ENCODE data around the gene NDST1. TPM values are rescaled to one million over a fixed set of nuclear protein-coding genes. Genes with fewer than 3 reads are reported as not detected.

Gene NDST1
- total and polyA plus RNA-seq, 12 donors, result 14.8 to 86.1 (median 58.5) TPM

DNA sequence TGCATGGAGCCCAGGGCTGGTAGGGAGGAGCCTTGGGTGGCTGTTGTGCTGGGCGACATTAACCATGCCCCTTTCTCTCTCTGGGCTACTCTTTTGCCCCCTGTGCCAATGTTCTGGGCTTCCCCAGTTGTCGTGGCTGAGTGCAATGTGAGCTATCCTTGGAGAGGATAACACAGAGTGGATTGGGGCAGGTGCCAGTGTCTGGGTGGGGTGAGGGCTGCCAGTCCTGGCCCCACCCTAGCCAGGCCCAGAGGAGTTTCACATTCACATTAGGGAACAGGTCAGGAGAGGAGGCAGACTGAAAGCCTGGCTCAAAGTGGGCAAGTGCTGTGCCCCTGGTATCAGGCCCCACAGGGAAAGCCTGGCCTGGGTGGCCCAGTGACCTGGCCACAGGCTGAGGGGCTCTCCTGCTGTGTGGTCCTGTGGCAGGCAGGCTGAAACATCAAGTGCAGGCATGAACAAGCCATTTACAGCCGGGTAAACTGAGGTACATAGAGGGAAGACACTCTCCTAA lies 7.5 kb upstream of the NDST1 start:
- intact Hi-C loops (cut with DNase I), result loop anchor here in 1 of 10 donors (5.0 kb wide), 1 partner anchor 33 kb away; no protein-coding TSS in a partner anchor
- DNase-seq (peak; percentile 73 to 76), ATAC-seq (peak; percentile 26 to 77 (median 60))
- Histone ChIP-seq H3K36me3 (peaks cover 0 to 29% (median 0%) of the 10 kb centered on the region in 9 donors), H3K9me3 (no peaks in the 10 kb centered on the region), H3K27ac (peak overlapping the region in 9 of 10 donors; percentile 78 to 93 (median 85)), H3K27me3 (no peaks in the 10 kb centered on the region), H3K4me1 (peaks cover 61 to 99% (median 95%) of the 10 kb centered on the region in 9 donors), H3K4me3 (no peak overlapping the region)
- TF ChIP-seq, protein P1, sequence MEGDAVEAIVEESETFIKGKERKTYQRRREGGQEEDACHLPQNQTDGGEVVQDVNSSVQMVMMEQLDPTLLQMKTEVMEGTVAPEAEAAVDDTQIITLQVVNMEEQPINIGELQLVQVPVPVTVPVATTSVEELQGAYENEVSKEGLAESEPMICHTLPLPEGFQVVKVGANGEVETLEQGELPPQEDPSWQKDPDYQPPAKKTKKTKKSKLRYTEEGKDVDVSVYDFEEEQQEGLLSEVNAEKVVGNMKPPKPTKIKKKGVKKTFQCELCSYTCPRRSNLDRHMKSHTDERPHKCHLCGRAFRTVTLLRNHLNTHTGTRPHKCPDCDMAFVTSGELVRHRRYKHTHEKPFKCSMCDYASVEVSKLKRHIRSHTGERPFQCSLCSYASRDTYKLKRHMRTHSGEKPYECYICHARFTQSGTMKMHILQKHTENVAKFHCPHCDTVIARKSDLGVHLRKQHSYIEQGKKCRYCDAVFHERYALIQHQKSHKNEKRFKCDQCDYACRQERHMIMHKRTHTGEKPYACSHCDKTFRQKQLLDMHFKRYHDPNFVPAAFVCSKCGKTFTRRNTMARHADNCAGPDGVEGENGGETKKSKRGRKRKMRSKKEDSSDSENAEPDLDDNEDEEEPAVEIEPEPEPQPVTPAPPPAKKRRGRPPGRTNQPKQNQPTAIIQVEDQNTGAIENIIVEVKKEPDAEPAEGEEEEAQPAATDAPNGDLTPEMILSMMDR (IDR thresholded peaks at IDR 0.05), result no peak
- 50 to 52% methylated on average over 3 of the region's 3 CpGs for WGBS, 2 donors

DNA sequence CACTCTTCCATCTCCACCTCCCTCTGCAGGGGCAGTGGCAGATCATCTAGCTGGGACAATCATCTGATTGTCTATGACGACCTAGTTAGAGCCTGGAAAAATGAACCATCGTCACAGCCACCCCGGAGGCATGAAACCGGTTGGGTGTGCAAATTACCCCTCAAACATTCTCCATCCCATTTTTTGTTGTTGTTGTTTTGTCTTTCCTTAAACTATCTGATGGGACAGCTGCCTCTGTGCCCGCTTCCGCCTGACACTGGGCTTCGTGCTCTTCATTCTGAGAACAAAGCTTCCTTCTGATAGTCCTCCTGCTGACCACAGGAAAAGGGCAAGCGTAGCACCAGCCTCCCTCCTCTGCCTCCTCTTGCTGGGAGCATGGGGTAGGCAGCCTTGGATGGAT lies 7.0 kb upstream of the NDST1 start:
- 62 to 67% methylated on average over 8 of the region's 8 CpGs for WGBS, 2 donors
- Histone ChIP-seq H3K36me3 (peaks cover 0 to 25% (median 0%) of the 10 kb centered on the region in 9 donors), H3K4me3 (no peak overlapping the region), H3K9me3 (no peaks in the 10 kb centered on the region), H3K27me3 (no peaks in the 10 kb centered on the region), H3K27ac (peak overlapping the region in 9 of 10 donors; percentile 78 to 93 (median 85)), H3K4me1 (peaks cover 64 to 100% (median 98%) of the 10 kb centered on the region in 9 donors)
- no peak for DNase-seq
- ATAC-seq, result no peak
- intact Hi-C loops (cut with DNase I), result loop anchor here in 1 of 10 donors (5.0 kb wide), 1 partner anchor 34 kb away; no protein-coding TSS in a partner anchor
- TF ChIP-seq, protein P1 (IDR thresholded peaks at IDR 0.05), result no peak

DNA sequence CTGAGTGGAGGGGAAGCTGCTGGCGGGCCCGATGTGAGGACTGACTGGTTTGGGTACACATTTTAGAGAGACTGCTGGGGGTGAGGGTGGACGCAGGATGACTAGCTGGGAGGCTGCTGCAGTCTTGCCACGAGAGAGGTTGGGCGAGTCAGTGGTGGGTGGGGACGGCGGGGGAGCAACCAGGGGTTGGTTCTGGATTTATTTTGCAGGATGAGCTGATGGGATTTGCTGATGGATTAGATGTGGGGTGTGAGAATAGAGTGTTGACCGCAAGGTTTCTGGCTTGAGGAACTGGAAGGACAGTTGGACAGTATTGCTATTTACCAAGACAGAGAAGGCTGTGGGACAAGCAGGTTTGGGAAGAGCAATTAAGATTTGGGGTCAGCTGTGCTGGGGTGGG lies 5.8 kb upstream of the NDST1 start:
- 71 to 77% methylated on average over 8 of the region's 8 CpGs for WGBS, 2 donors
- peak overlapping the region in 9 of 10 donors; percentile 31 to 93 (median 85) for H3K27ac ChIP-seq
- no peak overlapping the region for H3K4me3 ChIP-seq
- peaks cover 65 to 100% (median 100%) of the 10 kb centered on the region in 9 donors for H3K4me1 ChIP-seq
- intact Hi-C loops (cut with DNase I), result loop anchor here in 1 of 10 donors (5.0 kb wide), 1 partner anchor 35 kb away; no protein-coding TSS in a partner anchor
- H3K9me3 ChIP-seq, result no peaks in the 10 kb centered on the region
- ATAC-seq (no peak), DNase-seq (no peak)
- TF ChIP-seq, protein P1 (IDR thresholded peaks at IDR 0.05), result no peak
- no peaks in the 10 kb centered on the region for H3K27me3 ChIP-seq
- H3K36me3 ChIP-seq, result peaks cover 0 to 26% (median 0%) of the 10 kb centered on the region in 9 donors

DNA sequence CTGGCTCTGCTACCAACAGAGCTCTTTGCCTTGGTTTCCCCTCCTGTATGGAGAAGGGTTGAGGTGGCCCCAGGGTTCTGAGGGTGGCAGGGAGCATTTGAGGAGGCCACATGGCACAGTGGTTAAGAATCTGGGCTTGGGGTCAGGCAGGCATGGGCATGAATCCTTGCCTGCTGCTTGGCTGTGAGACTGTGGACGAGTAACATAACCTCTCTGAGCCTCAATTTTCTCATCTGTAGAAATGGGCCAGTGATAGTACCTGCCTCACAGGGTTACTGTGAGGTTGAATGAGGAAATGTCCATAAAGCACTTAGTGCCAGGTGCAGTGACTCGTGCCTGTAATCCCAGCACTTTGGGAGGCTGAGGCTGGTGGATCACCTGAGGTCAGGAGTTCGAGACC lies 5.1 kb upstream of the NDST1 start:
- Histone ChIP-seq H3K9me3 (no peaks in the 10 kb centered on the region), H3K27ac (peak overlapping the region in 9 of 10 donors; percentile 78 to 93 (median 85)), H3K27me3 (no peaks in the 10 kb centered on the region), H3K4me3 (no peak overlapping the region), H3K4me1 (peaks cover 64 to 100% (median 100%) of the 10 kb centered on the region in 9 donors), H3K36me3 (peaks cover 0 to 26% (median 0%) of the 10 kb centered on the region in 9 donors)
- ATAC-seq (no peak), DNase-seq (no peak)
- 88 to 89% methylated on average over 3 of the region's 3 CpGs for WGBS, 2 donors
- TF ChIP-seq, protein P1 (IDR thresholded peaks at IDR 0.05), result no peak
- intact Hi-C loops (cut with DNase I), result loop anchor here in 1 of 10 donors (5.0 kb wide), 1 partner anchor 36 kb away; no protein-coding TSS in a partner anchor

Data from heart right ventricle (tissue), 16 donors.